ENCODE data around the gene ST6GALNAC3.

The ST6GALNAC3 gene

DNA sequence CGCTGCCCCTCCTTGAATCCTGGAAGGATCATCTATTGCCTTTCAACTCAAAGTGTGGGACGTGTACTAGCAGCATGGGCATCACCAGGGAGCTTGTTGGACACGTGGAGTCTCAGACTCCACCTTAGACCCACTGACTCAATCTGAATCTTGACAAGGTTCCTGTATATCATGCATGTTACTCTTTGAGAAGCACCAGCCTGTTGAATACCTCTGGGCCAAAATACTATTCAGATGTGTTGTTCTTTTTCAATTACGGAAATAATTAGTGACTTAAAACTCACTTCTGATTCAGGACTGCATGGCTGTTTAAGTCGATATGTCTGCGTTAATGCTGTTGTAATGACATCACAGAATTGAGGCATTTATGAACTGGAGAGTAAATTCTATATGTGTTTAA lies 70.8 kb downstream of the ST6GALNAC3 start:
- no peak for DNase-seq (ENCODE audit: low read depth)

DNA sequence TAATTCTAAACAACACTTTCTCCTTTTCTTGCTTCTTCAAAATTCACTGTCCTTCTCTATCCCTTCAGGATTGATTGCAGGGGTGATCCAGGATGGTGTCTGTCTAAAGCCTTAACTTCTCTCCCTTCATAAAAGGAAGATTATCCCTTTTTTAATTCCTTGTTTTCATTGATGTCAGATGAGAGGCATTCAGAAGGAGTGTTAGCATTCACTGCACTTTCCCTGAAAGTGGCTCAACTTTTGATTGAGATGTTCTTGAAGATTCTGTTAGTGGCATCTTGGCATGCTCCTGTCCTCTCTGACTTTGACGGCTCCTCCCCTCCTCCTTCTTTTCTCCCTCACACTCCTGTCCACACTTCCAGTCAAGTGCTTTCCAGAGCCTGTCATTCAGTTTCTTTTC lies 71.6 kb downstream of the ST6GALNAC3 start:
- no peak for DNase-seq (ENCODE audit: low read depth)

DNA sequence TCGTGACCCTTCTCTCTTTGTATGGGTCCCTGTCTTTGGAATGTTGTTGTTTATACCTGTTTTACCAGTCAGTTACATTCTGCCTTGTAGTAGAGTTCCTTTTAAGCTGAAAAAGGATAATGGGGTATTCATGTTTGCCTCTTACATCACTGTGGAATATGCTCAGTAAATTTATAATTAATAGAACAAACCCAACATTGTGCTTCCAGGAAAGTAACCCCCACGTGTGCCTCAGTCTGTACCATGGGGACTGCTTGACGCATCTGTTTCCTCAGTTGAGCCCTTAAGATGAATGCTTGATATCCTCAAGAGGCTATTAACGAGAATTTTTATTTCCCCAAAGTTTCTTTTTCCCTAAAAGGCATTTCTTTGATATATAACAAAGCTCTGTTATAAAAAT lies 73.4 kb downstream of the ST6GALNAC3 start:
- DNase-seq (ENCODE audit: low read depth) = no peak

DNA sequence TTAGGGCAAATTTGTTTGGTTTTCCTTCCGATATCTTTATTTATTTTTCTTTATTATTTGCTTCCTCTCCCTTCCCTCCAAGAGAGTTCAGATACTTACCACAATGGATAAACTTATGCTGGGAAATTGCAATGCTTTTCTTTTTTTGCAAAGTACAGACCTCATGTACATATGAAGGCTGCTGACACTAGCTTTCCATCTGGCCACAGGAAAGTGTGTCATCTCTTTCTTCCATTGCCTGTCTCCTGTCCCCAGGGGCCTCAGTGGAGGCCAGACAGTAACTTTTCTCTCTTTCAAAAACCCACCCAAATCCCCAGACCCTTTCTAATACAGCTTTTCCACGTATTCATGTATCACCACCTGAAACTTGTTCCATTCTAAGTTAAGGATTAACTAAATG lies 73.9 kb downstream of the ST6GALNAC3 start:
- no peak for DNase-seq (ENCODE audit: low read depth)

DNA sequence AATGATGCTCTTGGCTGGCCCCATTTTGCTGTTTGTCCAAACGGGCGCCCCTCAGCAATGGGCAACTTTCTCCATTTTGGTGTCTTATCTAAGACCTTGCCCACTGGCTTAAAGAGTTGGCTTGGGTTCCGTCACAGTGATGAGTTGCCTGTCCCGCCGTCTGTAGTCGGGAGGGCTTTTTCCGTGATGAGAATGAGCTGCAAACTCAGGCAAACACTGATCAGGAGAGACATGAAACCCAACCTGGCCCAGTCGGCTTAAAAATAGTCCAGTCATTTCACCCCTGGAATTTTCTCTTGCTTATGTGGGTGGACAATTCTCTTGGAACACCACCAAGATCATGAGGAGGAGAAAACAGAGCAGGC lies 79.3 kb downstream of the ST6GALNAC3 start:
- DNase-seq (ENCODE audit: low read depth) = no peak

DNA sequence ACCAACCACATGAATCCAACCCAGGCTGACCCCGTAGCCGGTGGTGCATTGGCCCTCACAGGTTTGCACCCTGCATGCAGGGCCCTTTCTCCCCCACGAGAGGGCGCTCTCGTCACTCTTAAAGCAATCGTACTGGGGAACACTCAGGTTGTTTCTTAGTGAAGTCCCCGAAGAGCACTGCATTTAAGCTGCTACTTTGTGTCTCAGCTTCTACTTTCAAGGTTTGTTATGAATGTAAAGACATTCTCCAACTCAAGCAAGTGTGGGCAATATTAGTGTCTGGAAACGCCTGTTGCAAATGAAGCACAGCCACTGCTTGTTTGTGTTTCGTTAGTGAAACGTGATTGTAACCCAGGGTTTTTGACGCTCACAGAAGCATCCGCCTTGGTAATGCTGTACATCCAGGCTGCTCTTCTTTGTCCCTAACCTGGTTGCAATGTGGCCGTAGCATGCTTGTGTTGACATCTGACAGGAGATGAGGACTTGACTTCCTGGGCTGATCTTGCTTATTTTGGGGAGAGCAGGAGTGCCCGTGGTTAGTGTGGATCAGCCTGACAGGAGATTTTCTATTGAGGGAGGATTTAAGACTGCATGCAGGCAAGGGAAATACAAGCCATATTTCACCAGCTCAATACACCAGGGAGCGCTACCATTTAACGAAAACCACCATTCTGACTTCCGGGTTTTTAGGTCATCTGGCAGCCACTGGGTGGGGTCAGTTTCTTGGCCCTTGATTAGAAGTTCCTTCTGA lies 79.8 kb downstream of the ST6GALNAC3 start:
- DNase-seq (ENCODE audit: low read depth) = peak; percentile 24

DNA sequence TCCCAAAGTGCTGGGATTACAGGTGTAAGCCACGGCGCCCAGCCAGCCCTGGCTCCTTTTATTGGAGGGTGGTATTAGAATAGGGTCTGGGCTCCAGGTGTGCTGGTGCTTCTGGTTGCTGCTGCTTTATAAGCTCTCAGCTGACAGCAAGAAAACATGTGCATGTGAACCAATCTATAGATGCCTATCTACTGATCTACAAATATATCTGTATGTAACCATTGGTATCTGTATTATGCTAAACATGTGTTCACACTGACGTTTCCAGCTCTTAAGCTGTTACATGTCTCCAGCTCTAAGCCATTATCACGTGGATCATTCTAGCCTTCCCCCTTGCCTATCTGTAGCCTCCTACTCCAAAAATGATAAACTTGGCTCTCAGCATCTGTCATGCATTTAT lies 82.4 kb downstream of the ST6GALNAC3 start:
- no peak for DNase-seq (ENCODE audit: low read depth)

DNA sequence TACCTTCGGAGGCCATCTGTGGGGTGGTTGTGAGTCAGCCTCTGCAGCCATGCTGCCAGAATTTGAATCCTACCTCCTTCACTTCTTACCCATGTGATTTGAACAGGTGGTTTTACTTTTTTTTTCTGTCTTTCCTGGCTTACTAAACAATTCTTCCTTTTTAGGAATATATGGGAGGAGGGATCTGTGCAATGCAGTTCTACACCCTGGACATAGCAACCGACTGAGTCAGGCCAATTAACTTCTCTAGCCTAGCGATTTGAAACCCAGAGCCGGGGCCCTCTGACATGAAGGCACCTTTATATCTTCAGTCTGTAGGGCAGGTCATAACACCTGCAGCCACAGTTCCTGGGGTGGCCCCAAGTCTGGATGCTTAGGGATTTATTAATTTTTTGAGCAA lies 83.6 kb downstream of the ST6GALNAC3 start:
- no peak for DNase-seq (ENCODE audit: low read depth)

DNA sequence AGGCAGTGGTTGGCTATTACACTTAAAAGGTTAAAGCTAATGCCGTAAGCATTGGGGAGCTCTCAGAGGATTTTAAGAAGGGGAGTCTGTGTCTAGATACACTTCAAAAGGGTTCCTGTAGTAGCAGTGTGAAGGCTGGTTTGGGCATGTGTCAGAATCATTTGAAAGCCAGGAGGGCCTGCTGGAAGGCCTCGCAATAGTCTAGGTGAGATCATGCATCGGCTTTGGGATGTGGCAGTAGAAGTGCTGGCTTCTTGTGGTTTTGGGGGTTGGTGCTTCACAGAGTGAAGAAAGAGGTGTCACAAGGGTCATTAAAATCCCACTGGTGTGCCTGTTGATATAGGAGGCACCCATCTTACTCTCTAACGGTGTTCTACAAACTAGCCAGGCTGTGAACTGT lies 85.7 kb downstream of the ST6GALNAC3 start:
- no peak for DNase-seq (ENCODE audit: low read depth)

DNA sequence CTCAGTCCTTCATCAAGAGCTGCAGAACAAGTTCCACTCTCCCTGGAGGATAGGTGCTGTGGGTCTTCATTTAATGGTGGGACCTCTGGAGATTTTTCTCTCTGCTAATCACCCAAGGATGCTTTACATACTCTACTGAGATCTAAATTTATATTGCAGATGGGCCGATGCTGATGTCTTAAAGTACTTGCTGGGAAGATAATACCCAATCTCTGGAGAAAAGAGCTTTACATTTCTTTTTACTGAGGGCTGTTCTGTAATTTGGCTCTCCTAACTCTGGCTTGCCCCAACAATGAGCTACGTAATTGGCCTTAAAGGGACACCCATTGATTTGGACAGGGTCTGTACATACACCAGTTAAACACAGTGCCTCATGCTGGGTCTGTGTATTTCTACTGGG lies 86.9 kb downstream of the ST6GALNAC3 start:
- no peak for DNase-seq (ENCODE audit: low read depth)

DNA sequence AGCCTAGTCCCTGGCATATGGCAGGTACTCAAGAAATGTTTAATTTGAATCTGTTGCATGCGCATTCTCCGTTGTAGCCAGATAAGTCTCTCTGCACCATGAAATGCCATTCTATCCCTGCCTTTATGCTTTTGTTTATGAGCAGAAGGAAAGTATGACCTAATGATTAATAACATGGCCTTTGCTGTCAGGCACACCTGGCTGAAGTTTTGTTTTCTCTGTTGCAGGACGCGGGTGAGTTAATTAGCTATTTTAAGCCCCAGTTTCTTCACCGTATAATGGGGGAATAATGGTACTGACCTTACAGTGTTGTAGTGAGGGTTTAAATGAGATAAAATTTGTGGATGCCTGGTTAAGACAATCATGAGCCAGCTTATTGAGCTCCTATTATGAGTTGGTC lies 87.7 kb downstream of the ST6GALNAC3 start:
- DNase-seq (ENCODE audit: low read depth) = no peak

DNA sequence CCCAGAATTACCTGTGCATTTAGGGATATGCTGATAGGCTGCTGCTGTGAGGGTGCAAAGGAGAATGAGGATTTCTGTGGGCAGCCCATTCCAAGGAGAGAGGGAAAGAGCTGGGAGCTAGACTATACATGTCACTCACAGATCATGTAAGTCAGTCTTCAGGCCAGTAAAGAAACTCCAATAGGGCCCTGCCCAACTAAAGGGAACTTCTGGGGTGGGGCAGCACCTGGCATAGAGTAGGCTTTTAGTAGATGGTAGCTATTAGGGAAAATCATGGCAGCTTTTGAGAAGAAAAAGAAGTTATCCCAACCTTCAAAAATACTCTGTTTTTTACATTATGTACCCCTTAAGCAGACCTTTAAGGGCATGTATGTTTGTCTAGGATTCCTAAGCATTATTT lies 89.6 kb downstream of the ST6GALNAC3 start:
- DNase-seq (ENCODE audit: low read depth) = no peak

DNA sequence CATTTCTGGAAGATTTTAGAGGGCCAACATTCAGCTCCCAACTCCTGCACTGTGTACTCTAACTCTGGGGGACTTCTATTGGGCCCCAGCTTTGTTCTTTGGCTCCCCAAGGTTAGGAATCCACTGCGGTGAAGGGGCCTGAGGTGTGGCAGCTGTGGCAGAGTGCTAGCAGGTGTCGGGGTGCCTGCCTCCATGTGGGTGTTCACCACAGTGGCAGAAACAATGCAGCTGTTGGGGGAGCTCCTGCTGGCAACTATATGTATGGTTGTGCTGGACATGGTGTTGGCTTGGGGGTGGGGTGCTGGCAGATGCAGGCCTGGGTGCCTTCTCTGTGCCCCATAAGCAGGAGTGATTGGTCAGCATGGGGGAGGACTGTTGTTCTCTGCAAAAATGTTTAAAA lies 95.5 kb downstream of the ST6GALNAC3 start:
- no peak for DNase-seq (ENCODE audit: low read depth)

DNA sequence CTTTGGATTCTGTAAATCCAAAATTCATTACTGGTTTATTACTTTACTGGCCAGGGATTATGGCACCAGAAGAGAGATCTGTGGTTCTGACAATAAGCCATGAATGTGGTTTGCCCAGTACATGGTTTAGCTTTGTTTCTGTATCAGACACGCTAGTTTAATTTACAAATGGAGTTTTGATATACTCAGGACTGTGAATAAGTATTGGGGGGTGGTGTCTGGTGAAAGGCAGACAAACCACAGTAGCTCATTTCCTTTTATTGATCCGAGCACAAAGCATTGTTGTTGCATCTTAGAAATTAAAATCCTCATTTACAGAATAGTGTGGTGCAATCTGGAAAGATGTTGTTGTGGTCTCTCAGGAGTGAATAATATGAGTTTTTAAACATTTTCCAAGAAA lies 96.0 kb downstream of the ST6GALNAC3 start:
- no peak for DNase-seq (ENCODE audit: low read depth)

DNA sequence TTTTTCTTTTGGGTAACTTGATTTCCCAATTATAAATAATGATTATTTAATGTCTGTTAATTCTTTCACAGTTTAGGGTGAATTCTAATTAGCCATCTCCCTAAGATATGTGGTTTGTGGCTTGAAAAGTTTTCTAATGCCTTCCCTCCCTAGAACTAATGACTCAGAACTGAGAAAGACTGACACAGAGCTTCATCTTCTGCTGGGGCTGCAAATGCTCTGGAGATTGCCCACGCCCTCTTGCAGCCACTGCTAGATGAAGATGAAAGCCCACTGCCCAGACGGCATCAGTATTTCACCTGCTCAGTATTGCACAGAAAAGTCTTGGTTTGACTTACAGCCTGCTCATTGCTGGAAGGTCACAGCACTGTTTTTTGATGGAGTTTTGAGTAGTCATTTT lies 101.5 kb downstream of the ST6GALNAC3 start:
- DNase-seq (ENCODE audit: low read depth) = no peak

DNA sequence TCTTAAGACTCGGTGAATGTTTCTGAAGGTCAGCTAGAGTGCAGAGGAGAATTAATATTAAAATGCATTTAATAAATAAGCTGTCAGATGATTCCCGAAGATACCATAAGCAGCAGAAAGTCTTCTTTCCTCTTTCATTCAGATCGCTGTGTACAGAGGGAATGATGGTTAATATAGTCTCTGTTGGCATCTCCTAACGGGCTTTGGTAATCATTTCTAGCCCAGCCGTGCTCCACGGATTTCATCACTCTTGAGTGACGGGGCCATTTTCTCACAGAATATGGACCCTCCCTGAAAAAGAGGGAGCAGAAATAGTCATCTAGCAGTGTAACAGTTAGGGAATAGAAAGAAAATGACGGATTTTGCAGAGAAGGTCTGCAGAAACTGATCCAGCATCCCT lies 103.1 kb downstream of the ST6GALNAC3 start:
- no peak for DNase-seq (ENCODE audit: low read depth)

DNA sequence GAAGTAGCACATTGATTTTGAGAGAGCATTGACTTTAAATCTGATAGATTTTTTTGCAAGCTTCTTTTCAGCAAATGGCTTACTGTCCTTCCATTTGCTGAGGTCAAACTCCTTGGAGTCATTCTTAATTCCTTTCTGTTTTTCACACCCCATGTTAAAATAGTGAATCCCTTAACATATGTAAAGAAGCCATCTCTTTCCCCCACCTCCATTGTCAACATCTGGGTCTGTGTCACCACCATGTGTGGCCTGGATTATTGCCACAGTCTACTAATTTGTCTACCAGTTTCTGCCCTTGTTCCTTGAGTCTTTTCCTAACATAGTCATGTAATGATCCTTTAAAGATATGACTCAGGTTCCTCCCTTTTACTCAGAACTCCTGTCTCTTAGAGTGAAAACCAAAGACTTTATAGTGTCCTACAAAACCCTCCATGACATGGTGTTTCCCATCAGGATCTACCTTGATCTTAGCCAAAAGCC lies 104.7 kb downstream of the ST6GALNAC3 start:
- DNase-seq (ENCODE audit: low read depth) = no peak

DNA sequence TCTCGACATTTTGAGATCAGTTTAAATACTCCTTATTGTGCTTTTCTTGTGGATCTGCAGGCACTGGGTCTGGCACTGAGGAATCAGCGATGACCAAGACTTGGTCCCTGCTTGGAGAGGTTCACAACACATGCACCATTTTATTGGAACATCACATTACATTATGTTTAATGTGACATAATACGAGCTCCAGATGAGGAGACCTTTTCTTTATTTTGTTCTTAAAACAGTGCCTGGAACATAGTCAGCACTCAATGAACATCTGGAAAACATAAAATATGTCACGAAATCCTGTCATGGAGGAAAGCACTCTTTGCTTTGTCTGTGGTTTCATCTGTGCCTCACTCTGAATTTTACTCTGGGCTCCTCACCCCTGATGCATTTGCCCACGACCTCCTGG lies 110.7 kb downstream of the ST6GALNAC3 start:
- no peak for DNase-seq (ENCODE audit: low read depth)

DNA sequence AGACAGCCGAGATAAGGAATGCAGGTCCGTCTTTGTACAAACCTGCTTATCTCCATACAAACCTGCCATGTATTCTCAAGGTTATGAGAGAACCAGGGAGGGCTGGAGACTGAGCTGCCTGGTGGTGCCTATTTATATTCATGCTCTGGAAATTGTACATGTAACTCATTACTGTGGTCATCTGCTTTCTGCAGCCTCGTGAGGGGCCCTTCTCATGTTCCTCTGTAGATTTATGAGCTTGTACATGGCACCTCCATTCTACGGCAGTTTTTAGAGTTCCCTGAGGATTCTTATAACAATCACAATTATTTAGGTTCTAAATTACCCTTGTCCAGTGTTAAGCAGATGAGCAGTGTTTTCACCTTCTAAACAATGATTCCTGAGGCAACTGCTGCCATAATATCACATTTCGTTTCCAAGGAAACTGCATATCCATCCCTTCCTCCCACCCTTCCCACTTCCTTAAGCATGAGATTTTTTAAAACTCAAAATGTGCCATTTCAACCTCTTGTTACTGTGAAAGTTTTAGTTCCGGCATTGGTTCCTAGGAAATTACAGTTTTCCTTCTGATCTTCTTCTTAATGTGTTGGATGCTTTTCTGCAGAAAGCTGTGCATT lies 112.1 kb downstream of the ST6GALNAC3 start:
- no peak for DNase-seq (ENCODE audit: low read depth)

DNA sequence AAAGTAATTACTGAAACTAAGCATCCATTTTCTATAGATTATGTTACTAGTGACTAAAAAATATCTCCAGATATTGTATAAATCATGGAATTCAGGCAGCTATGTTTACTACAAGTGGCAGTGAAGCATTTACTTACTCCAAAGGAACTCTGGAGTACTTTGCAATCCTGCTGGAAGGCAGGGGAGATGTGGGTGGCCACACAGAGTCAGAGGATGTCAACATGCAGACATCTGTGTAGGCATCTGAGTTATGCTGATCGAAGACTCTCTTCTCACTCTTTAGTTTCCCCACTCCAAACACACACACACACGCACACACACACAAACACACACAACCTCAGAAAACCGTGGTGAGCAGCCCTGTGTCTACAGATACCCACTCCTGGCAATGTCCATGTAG lies 112.9 kb downstream of the ST6GALNAC3 start:
- DNase-seq (ENCODE audit: low read depth) = no peak

DNA sequence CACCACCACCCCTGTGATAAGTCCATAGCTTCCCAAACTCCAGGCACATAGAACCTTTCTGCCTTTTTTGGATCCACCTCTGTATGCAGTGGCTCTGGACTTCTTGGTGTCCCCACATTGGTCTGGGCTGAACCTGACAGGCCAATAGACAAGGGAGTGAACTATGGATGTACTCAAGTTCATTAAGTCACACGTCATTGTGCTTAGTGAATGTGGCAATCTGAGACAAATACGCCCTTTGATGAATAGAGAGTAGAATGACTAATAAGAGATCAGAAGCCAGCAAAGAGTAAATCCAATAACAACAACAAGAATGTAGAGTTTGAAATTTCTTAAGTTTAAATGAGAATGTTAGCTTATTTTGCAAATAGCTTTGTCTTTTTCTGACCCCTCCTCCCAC lies 114.8 kb downstream of the ST6GALNAC3 start:
- no peak for DNase-seq (ENCODE audit: low read depth)

DNA sequence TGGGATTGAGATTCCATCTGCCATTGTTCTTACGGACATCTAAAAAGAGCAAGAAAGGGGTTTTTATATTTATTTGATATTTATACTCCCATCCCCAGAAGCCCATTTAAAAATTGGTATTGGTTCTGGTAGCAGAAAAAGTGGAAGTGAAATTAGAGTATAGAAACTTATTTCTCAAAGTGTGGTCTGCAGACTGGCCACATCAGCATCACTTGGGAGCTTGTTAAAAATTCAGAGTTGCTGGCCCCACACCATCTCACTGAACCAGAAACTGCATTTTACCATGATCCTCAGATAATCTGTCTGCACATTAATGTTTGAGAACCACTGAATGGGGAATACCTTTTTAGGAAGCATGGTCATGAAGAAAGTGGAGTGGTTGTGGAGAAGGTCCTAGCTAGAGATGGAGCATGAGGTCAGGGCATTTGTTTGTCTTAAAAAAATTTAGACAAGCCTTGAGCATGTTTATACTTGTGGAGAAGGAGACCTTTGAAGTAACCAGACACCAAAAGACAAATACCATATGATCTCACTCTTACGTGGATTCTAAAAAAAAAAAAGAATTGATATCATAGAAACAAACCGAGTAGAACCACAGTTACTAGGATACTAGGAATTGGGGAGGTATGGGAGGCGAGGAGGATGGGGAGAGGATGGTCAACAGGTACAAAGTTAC lies 116.3 kb downstream of the ST6GALNAC3 start:
- no peak for DNase-seq (ENCODE audit: low read depth)

DNA sequence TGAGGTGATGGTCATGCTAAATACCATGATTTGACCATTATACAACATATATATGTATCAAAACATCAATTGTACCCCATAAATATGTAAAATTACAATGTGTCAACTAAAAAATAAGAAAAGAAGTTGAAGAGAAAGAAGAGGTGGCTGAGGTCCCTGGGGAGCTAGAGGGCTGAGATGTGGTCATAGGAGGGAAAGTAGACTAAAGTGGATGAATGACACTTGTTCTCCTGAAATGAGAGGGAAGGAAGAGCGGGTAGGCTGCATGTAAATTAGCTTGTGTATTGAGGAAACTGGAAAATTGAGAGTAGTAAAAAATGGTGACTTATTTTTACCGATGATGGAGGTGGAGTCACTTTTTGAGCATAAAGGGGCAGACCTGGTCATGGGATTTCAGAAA lies 117.0 kb downstream of the ST6GALNAC3 start:
- DNase-seq (ENCODE audit: low read depth) = no peak
